ENCODE results near the gene KIZ. TPM values are rescaled to one million over a fixed set of nuclear protein-coding genes. Genes with fewer than 3 reads are reported as not detected.

Gene KIZ
- total RNA-seq, 1 donor = 31.3 TPM

DNA sequence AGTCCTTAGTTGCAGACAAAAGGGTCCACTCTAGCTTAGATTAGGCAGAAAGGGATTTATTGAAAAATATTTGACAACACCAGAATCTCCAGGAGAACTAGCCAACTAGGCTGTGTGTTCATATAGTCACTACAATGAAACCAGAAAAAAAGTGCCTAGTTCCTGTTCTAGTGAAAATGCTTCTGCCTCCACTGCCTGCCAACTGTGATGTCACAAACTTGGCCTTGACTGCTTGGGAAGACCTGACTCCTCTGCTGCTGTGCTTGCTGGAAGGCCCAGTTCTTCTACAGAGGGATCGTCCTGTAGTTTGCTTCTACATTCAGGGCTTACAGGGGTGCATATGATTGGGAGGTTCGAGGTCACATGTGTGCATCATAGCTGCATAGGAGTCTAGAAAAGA is 136.9 kb downstream of the KIZ start:
- H3K9me3 ChIP-seq (ENCODE audit: low read depth, low read length) = no peaks in the 10 kb centered on the region
- no peak overlapping the region for H3K4me3 ChIP-seq (ENCODE audit: low read length)
- H3K4me1 ChIP-seq (ENCODE audit: insufficient read depth, low read length) = no peaks in the 10 kb centered on the region
- H3K27me3 ChIP-seq (ENCODE audit: insufficient read depth, low read length) = no peaks in the 10 kb centered on the region

DNA sequence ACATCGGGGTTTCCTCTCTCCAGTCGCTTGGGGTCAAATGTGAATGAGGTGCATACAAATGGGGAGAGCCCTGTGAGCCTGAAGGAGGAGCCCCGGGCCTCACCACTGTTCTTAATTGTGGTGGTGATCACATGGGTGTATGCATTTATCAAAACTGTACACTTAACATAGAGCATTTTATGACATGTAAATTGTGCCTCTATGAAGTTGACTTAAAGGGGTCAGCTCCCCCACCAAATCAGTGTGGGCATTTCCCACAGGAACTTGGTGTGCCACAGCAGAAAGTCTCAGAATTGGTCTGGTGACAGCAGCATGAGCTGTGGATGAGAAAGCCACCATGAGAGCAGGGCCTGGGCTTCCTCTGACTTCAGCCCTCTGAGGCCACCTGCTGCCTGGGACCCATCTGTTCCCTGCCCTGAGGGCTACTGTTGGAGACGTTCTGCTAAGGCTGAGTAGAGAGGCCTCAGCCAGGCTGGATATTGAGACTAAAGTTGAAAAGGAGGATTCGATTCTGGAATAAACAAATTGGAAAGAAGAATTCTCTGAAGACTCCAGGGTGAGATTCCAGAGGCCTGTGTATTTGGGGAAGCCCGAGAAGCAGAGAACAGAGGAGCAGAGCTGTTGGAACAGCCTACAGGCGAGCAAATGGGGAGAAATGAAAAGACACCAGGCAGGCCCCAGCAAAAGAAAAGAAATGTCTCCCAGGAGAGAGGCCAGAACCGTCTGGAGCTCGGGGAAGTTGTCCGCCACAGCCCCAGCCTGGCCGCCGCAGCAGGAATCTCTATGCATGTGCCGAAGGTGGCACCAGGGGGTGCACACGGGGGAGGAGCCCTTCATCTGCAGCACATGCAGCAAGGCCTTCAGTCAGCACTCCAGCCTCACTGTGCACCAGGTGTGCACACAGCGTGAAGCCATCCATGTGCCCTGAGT is 139.6 kb downstream of the KIZ start:
- Histone ChIP-seq H3K4me1 (ENCODE audit: insufficient read depth, low read length) (no peaks in the 10 kb centered on the region), H3K9me3 (ENCODE audit: low read depth, low read length) (no peaks in the 10 kb centered on the region), H3K4me3 (ENCODE audit: low read length) (no peak overlapping the region), H3K27me3 (ENCODE audit: insufficient read depth, low read length) (no peaks in the 10 kb centered on the region)

DNA sequence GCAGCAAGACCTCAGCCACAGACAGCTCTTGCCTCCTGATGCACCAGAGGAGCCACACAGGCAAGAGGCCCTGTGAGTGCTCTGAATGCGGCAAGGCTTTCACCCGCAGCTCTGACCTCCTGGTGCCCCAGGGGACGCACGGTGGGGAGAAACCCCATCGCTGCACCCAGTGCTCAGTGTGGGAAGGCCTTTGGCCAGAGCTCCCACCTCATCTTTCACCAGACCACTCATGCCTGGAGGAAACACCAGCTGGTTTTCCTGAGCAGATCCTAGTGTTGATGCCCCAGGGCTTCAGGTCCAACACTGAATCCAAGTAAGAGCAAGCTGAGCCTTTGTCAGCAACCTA is 140.3 kb downstream of the KIZ start:
- Histone ChIP-seq H3K27me3 (ENCODE audit: insufficient read depth, low read length) (no peaks in the 10 kb centered on the region), H3K4me1 (ENCODE audit: insufficient read depth, low read length) (no peaks in the 10 kb centered on the region), H3K9me3 (ENCODE audit: low read depth, low read length) (no peaks in the 10 kb centered on the region), H3K4me3 (ENCODE audit: low read length) (no peak overlapping the region)

DNA sequence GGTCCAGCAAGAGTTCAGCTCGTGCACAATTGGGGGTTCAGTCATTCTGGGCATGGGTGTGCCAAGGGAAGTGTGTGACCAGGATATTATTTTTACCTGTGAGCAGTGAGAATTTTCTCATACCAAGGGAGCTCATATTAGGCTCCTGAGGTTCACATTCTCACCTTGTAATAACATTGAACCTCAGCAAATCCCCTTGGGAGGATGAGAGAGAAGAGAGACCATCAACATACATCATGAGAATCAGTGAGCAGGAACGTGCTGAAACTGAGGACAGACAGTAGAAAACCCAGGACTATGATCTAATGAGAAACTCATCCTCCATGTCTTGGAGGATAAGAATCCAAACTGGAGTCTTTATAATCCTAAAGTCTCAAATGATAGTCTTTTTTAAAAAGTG is 143.9 kb downstream of the KIZ start:
- Histone ChIP-seq H3K27me3 (ENCODE audit: insufficient read depth, low read length) (peaks cover 4% of the 10 kb centered on the region), H3K4me3 (ENCODE audit: low read length) (no peak overlapping the region), H3K9me3 (ENCODE audit: low read depth, low read length) (no peaks in the 10 kb centered on the region), H3K4me1 (ENCODE audit: insufficient read depth, low read length) (no peaks in the 10 kb centered on the region)

DNA sequence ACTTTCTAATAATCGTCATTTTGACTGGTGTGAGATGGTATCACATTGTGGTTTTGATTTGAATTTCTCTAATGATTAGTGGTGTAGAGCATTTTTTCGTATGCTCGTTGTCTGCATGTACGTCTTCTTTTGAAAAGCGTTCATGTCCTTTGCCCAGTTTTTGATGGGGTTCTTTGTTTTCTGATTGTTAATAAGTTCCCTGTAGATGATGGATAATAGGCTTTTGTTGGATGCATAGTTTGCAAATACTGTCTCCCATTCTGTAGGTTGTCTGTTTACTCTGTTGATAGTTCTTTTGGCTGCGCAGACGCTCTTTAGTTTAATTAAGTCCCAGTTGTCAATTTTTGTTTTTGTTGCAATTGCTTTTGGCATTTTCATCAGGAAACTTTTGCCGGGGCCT is 144.9 kb downstream of the KIZ start:
- no peak overlapping the region for H3K4me3 ChIP-seq (ENCODE audit: low read length)
- H3K27me3 ChIP-seq (ENCODE audit: insufficient read depth, low read length) = peaks cover 4% of the 10 kb centered on the region
- H3K4me1 ChIP-seq (ENCODE audit: insufficient read depth, low read length) = no peaks in the 10 kb centered on the region
- no peaks in the 10 kb centered on the region for H3K9me3 ChIP-seq (ENCODE audit: low read depth, low read length)

DNA sequence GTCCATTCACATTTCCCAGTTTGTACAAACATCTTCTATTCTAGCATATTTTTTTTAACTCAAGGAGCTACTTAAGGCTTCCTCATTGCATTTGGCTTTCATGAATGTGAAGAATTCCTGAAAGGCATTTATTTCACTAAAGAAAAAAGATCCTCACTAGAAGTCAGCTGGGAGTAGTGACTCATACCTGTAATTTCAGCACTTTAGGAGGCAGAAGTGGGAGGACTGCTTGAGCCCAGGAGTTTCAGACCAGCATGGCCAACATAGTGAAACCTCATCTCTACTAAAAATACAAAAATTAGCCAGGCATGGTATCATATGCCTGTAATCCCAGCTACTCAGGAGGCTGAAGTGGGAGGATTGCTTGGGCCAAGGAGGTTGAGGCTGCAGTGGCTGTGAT is 146.4 kb downstream of the KIZ start:
- no peaks in the 10 kb centered on the region for H3K4me1 ChIP-seq (ENCODE audit: insufficient read depth, low read length)
- no peak overlapping the region for H3K4me3 ChIP-seq (ENCODE audit: low read length)
- H3K9me3 ChIP-seq (ENCODE audit: low read depth, low read length) = no peaks in the 10 kb centered on the region
- H3K27me3 ChIP-seq (ENCODE audit: insufficient read depth, low read length) = peaks cover 4% of the 10 kb centered on the region

DNA sequence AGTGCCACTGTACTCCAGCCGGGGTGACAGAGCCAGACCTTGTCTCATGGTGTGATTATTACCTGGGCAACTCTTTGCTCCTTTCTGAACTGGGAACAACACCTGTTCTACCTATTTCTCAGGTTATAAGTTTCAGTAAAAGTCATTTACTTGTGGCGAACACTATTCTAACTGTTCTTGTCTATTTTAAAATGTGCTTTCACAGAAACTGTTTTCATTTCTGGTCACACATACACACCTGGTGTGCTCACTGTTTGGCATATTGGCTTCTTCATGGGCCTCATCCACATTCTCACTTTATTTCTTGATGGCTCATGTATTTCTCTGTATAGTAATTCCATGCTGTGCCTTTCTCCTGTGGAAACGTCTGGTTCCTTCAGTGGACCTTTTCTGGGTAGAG is 146.8 kb downstream of the KIZ start:
- H3K27me3 ChIP-seq (ENCODE audit: insufficient read depth, low read length) = peaks cover 4% of the 10 kb centered on the region
- no peaks in the 10 kb centered on the region for H3K9me3 ChIP-seq (ENCODE audit: low read depth, low read length)
- no peak overlapping the region for H3K4me3 ChIP-seq (ENCODE audit: low read length)
- no peaks in the 10 kb centered on the region for H3K4me1 ChIP-seq (ENCODE audit: insufficient read depth, low read length)

DNA sequence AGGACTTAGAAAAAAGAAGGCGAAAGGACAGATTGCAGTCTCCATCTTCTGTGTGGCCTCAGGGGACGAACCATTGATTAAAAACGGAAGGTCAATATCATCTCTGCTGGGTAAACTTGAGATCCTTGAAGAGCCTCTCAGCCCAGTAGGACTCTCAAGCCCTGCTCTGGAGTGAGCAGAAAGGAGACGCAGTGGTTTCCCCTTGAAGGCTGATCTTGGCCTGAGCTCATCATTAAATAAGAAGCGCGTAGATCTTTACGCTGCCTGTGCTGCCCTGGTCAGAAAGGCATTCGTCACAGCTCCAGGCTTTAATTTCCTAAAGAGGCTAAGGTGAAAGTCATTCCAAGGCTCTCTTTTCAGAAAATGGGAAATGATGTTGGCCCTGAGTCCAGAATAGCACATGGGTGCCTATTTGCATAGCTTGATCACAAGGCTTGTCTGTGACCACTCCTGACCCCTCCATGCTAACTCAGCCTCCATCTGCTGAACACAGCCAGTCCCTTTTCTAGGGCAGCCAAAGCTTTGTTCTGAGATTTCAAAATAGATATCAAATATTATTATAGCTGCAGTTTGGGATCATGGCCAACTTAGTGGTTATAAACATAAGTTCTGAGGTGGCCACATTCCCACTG is 148.0 kb downstream of the KIZ start:
- no peaks in the 10 kb centered on the region for H3K4me1 ChIP-seq (ENCODE audit: insufficient read depth, low read length)
- H3K27me3 ChIP-seq (ENCODE audit: insufficient read depth, low read length) = peaks cover 4% of the 10 kb centered on the region
- H3K9me3 ChIP-seq (ENCODE audit: low read depth, low read length) = no peaks in the 10 kb centered on the region
- no peak overlapping the region for H3K4me3 ChIP-seq (ENCODE audit: low read length)

DNA sequence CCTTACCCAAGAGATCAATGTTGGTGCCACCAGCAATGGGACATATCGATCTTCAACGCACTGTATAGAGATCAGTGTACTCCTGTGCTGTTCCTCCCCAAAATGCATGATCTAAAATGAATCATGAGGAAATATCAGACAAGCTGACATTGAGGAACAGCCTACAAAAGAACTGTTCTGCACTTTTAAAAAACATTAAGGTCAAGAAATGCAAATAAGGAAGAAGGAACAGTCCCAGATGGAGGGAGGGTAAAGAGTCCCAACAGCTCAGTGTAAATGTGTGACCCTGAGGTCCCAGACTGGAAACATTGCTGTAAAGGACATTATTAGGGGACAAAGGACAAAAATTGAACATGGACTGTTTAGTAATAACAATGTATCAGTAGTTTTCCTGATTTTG is 152.9 kb downstream of the KIZ start:
- H3K4me3 ChIP-seq (ENCODE audit: low read length) = no peak overlapping the region
- no peaks in the 10 kb centered on the region for H3K9me3 ChIP-seq (ENCODE audit: low read depth, low read length)
- no peaks in the 10 kb centered on the region for H3K4me1 ChIP-seq (ENCODE audit: insufficient read depth, low read length)
- H3K27me3 ChIP-seq (ENCODE audit: insufficient read depth, low read length) = peaks cover 2% of the 10 kb centered on the region

DNA sequence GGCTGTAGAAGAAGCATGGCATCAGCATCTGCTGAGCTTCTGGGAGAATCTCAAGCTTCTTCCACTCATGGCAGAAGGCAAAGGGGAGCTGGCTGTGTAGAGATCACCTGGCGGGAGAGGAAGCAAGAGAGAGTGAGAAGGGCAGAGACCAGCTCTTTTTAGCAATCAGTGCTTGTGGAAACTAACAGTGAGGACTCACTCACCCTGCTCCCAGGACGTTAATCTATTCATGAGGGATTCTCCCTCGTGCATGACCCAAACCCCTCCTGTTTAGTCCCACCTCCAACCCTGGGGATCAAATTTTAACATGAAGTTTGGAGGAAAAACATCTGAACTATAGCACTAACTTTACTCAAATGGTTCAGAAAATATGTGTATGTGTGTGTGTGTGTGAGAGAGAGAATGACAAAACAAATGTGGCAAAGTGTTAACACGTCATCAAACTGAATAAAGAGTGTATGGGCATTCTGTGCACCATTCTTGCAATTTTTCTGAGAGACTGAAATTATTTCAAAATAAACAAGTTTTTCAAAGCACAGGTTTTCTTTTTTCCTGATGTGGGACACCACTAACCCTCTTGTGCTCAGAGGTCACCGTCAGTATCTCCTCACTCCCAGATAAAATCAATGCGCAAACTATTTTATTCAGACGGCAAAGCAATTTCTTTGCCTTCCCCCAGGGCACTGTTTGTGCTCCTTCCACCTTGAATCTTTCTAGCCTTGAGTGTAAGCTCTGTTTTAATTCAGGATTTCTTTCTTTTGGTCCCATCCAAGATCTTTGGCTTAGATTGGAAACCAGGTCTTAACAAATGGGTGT is 154.0 kb downstream of the KIZ start:
- Histone ChIP-seq H3K4me3 (ENCODE audit: low read length) (no peak overlapping the region), H3K9me3 (ENCODE audit: low read depth, low read length) (no peaks in the 10 kb centered on the region), H3K4me1 (ENCODE audit: insufficient read depth, low read length) (no peaks in the 10 kb centered on the region), H3K27me3 (ENCODE audit: insufficient read depth, low read length) (no peaks in the 10 kb centered on the region)

DNA sequence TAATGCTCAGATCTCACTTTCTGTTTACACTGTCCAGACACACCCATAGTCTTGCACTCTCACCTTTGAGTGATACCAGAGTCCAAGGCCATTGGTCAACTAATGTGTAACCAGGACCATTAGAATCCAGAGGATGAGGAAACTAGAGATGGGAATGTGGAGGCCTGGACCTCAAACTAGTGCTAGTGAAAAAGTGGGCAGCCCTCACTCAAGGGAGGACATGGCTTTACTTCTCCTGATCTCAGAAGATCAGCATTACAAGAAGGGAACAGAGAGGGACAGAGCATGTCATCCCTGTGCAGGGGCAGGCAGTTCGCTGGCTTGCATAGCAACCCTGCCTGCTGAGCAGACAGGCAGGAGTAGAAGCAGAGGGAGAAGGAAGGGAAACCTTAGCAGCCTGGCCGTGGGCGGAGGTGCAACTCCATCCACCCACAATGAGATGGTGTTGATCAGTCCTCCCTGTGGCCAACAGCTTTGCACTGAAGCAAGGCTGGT is 154.7 kb downstream of the KIZ start:
- Histone ChIP-seq H3K9me3 (ENCODE audit: low read depth, low read length) (no peaks in the 10 kb centered on the region), H3K27me3 (ENCODE audit: insufficient read depth, low read length) (no peaks in the 10 kb centered on the region), H3K4me3 (ENCODE audit: low read length) (no peak overlapping the region), H3K4me1 (ENCODE audit: insufficient read depth, low read length) (no peaks in the 10 kb centered on the region)

DNA sequence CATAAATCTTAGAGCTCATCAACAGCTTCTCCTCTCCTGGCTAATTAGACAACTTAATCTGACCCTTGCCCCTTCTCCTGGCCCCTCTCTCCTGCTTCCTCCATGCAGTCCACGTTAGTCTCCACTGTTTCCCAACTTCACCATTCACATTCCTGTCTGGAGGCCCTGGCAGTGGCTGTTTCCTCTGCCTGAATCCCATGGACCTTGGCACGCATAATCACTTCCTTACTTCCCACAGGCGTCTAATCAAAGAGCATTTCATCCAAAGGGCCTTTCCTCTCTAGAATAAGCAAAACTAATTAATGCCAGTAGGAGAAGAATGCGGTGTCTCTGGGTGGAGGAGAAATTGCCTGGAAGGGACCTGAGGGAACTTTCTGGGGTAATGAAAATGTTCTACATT is 160.9 kb downstream of the KIZ start:
- no peaks in the 10 kb centered on the region for H3K4me1 ChIP-seq (ENCODE audit: insufficient read depth, low read length)
- peaks cover 5% of the 10 kb centered on the region for H3K9me3 ChIP-seq (ENCODE audit: low read depth, low read length)
- no peak overlapping the region for H3K4me3 ChIP-seq (ENCODE audit: low read length)
- peaks cover 6% of the 10 kb centered on the region for H3K27me3 ChIP-seq (ENCODE audit: insufficient read depth, low read length)

DNA sequence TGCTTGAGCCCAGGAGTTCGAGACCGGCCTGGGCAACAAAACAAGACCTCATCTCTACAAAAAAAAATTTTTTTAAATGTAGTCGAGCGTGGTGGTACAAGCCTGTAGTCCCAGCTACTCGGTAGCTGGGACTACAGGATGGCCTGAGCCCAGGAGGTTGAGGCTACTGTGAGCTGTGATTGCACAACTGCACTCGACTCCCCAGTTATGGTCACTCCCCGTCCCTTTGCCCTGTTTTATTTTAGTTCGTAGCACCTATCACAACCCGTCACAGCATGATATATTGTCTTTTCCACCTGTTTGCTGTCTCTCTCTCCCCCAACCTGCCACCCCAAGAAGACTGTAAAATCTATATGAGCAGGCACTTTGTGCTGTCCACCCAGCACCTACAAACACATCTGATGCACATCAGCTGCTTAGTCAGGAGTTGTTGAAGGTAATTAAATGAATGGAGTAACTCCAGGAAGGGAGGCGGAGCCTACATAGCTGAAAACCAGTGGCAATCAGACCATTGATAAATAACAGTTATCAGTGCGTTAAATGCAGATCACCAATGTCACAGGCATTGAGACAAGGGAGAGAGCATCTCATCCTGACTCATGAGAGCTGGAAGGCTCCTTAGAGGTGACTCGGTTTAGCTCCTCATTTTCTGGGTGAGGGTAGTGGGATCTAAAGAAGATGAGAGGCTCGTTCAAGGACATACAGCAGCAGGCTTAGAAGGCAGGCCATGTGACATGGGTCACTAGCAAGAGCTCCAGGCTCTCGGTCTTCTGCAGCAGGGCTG is 162.9 kb downstream of the KIZ start:
- Histone ChIP-seq H3K27me3 (ENCODE audit: insufficient read depth, low read length) (peaks cover 6% of the 10 kb centered on the region), H3K4me3 (ENCODE audit: low read length) (no peak overlapping the region), H3K4me1 (ENCODE audit: insufficient read depth, low read length) (no peaks in the 10 kb centered on the region), H3K9me3 (ENCODE audit: low read depth, low read length) (peaks cover 5% of the 10 kb centered on the region)

DNA sequence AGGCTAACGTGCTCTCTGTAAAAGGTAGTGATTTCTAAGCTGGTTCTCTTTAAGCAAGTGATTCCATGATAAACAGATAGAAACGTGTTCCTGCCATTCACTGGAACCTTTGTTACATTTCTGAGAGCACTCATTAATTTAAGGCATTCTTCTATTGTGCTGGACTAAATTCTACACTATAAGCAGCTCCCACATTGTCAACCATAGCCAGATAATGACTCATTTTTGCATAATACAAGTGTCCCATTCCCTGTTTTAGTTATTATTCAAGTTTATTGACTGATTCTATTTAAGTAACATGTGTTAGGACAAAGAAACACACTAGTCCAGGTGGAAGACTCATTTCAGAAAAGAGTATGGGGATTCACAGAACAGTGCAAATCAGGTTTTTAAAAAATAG is 163.8 kb downstream of the KIZ start:
- H3K9me3 ChIP-seq (ENCODE audit: low read depth, low read length) = peaks cover 5% of the 10 kb centered on the region
- no peaks in the 10 kb centered on the region for H3K4me1 ChIP-seq (ENCODE audit: insufficient read depth, low read length)
- H3K27me3 ChIP-seq (ENCODE audit: insufficient read depth, low read length) = peaks cover 6% of the 10 kb centered on the region
- H3K4me3 ChIP-seq (ENCODE audit: low read length) = no peak overlapping the region

Measured in mononuclear cell (primary cell).